RWPE2 (cell line): ENCODE measurements around the gene IMP3.
A peak's percentile ranks its signal among the peaks of the same experiment; 100 is the strongest.

Experiments
- ATAC-seq: fragments of 200-7000 bp; cut with Tn5 transposase; 3 replicates; pipeline ENCODE4 v1.9.1; 2021; ENCODE audit warnings: low read depth
- DNase-seq: peaks from one replicate; pipeline ENCODE4 v3.0.0-alpha.2; 2020; ENCODE audit warnings: low spot score
- H3K27ac ChIP-seq: fragments of 450-650 bp; 2 replicates; pipeline ENCODE4 v1.5.1; 2017; ENCODE audit warnings: mild to moderate bottlenecking; ENCODE audit not compliant: poor library complexity, severe bottlenecking
- H3K27me3 ChIP-seq: fragments of 250-450 bp; sonication (Bioruptor Pico); 2 replicates; pipeline ENCODE4 v1.5.1; 2021; ENCODE audit warnings: mild to moderate bottlenecking, moderate library complexity; ENCODE audit not compliant: insufficient read depth, poor library complexity, severe bottlenecking
- H3K36me3 ChIP-seq: fragments of 250-450 bp; sonication (Bioruptor Pico); 2 replicates; pipeline ENCODE4 v1.5.1; 2020; ENCODE audit warnings: low read depth, mild to moderate bottlenecking, moderate library complexity
- H3K4me1 ChIP-seq: fragments of 250-450 bp; sonication (Bioruptor Pico); 2 replicates; pipeline ENCODE4 v1.5.1; 2021; ENCODE audit warnings: mild to moderate bottlenecking, moderate library complexity; ENCODE audit not compliant: insufficient read depth, poor library complexity, severe bottlenecking
- H3K4me3 ChIP-seq: fragments of 250-450 bp; sonication (Bioruptor Pico); 2 replicates; pipeline ENCODE4 v1.5.1; 2021; ENCODE audit warnings: mild to moderate bottlenecking, moderate library complexity; ENCODE audit not compliant: severe bottlenecking
- H3K9me3 ChIP-seq: fragments of 250-450 bp; sonication (Bioruptor Pico); 2 replicates; pipeline ENCODE4 v1.5.1; 2021; ENCODE audit warnings: mild to moderate bottlenecking, moderate library complexity; ENCODE audit not compliant: severe bottlenecking
- TF ChIP-seq, protein P1 (sequence below): fragments of 450-650 bp; IDR thresholded peaks from one replicate; pipeline ENCODE4 v1.5.1; 2017; ENCODE audit warnings: mild to moderate bottlenecking, moderate library complexity; ENCODE audit not compliant: poor library complexity, severe bottlenecking

The IMP3 gene

DNA sequence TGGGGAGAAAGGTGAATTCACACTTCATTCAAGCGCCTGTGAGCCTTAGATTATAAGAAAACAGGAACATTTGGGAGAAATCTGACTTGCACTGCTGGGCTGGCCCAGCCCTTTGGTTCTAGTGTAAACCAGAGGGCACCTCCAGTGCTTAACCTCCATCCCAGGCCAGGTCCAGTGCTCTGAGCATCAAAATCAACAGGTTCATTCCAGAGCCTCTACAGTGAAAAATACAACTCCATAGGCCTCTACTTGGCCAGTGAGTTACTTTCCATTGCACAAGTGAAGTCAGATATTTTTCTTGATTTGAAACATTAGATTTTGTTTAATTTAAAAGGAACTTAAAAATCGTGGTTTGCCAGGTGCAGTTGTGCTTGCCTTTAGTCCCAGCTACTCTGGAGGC lies 17.5 kb downstream of the IMP3 start:
- DNase-seq (no peak), ATAC-seq (no peak)
- Histone ChIP-seq H3K4me1 (peaks cover 28% of the 10 kb centered on the region), H3K27ac (peak overlapping the region; percentile 67), H3K4me3 (no peak overlapping the region), H3K36me3 (peaks cover 31% of the 10 kb centered on the region), H3K9me3 (no peaks in the 10 kb centered on the region), H3K27me3 (no peaks in the 10 kb centered on the region)
- TF ChIP-seq, protein P1, sequence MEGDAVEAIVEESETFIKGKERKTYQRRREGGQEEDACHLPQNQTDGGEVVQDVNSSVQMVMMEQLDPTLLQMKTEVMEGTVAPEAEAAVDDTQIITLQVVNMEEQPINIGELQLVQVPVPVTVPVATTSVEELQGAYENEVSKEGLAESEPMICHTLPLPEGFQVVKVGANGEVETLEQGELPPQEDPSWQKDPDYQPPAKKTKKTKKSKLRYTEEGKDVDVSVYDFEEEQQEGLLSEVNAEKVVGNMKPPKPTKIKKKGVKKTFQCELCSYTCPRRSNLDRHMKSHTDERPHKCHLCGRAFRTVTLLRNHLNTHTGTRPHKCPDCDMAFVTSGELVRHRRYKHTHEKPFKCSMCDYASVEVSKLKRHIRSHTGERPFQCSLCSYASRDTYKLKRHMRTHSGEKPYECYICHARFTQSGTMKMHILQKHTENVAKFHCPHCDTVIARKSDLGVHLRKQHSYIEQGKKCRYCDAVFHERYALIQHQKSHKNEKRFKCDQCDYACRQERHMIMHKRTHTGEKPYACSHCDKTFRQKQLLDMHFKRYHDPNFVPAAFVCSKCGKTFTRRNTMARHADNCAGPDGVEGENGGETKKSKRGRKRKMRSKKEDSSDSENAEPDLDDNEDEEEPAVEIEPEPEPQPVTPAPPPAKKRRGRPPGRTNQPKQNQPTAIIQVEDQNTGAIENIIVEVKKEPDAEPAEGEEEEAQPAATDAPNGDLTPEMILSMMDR = no peak

DNA sequence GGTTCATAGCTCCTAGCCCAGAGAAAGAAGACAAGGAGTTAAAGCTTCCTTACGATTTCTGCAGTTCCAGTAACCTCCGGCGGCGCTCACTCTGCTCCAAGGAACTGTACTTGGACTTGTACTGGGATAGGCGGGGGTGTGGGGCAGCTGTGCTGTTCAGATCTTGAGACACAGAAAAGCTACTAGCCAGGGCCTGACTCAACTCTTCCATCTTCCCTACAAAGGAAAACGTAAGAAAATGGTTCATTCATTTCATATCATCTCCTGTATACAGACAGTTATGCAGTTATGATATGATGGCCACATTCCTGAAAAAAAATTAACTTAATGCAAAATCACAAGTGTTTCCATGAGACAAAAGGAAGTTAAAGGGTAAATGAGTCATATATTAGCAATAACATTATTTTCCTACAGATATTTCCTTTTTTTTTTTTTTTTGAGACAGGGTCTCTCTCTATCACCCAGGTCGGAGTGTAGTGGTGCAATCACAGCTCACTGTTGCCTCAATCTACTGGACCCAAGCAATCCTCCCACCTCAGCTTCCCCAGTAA lies 19.1 kb downstream of the IMP3 start:
- H3K27me3 ChIP-seq = no peaks in the 10 kb centered on the region
- no peaks in the 10 kb centered on the region for H3K9me3 ChIP-seq
- peak; percentile 66 for ATAC-seq
- peaks cover 18% of the 10 kb centered on the region for H3K4me1 ChIP-seq
- TF ChIP-seq, protein P1 = peak; percentile 24
- peak; percentile 85 for DNase-seq
- H3K27ac ChIP-seq = peak overlapping the region; percentile 67
- no peak overlapping the region for H3K4me3 ChIP-seq
- H3K36me3 ChIP-seq = peaks cover 47% of the 10 kb centered on the region

DNA sequence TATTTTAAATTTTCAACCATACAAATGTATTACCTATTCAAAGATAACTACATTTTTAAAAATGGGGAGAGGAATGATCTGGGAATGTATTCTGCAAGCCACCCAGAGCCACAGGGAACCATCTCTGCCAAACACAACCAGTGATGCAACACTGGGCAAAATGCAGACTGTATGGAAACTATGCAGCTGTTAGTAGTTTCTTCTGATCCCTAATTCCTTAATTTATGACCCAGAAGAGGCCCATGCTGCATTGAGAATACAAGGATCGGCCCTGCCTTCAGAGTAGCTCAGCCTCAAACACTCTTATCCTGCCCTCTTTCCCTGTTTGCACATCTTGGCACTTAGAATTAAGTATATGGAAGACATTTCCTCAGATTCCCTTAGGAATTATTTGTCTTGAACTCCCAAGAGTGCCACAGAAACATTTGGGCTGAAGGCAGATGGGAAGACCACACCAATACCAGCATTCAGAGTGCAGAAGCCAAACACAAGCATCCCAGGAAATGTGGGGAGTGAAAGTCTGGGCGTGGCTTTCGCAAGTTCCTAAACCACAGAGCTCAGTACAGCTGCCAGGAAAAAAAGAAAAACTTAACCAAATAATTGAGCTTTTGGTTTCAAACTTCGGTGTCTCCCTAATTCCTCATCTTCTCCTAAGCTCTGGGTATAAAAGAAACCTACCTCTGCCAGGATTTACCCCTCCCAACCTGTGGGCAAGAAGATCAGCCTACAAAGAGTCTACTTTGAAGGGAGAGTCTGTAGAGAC lies 19.8 kb downstream of the IMP3 start:
- DNase-seq = no peak
- H3K36me3 ChIP-seq = peaks cover 52% of the 10 kb centered on the region
- TF ChIP-seq, protein P1 = no peak
- ATAC-seq = peak; percentile 24
- peak overlapping the region; percentile 67 for H3K27ac ChIP-seq
- no peaks in the 10 kb centered on the region for H3K9me3 ChIP-seq
- H3K27me3 ChIP-seq = no peaks in the 10 kb centered on the region
- no peak overlapping the region for H3K4me3 ChIP-seq
- H3K4me1 ChIP-seq = peaks cover 18% of the 10 kb centered on the region

DNA sequence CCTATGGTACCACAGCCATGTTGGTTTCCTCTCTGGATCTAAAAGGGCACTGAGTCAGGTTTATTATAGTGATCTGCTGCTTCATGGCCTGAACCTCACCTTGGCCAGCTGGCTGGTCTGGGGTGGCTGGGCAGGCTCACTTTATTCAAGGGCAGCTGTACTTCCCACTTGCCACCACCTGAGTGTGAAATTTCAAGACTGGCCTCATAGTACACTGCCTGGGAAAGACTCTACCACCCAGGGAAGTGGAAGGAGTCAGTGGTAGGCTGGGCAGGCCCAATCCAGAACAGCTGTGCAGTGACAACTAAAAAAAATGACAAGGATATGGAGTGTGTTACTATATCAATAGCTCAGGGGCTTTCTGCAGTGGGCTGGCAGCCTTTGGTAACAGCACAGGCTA lies 23.3 kb downstream of the IMP3 start:
- DNase-seq = no peak
- H3K36me3 ChIP-seq = peaks cover 87% of the 10 kb centered on the region
- TF ChIP-seq, protein P1 = no peak

More for the DNA sequence above, 23.3 kb downstream of the IMP3 start:
- no peaks in the 10 kb centered on the region for H3K9me3 ChIP-seq
- H3K4me1 ChIP-seq = peaks cover 18% of the 10 kb centered on the region
- no peak overlapping the region for H3K27ac ChIP-seq
- ATAC-seq = no peak
- no peaks in the 10 kb centered on the region for H3K27me3 ChIP-seq
- no peak overlapping the region for H3K4me3 ChIP-seq
